Testis (tissue), 3 donors: ENCODE results near the gene ATP1A4. TPM values are rescaled to one million over a fixed set of nuclear protein-coding genes. Genes with fewer than 3 reads are reported as not detected.

ENCODE experiments used
- DNase-seq: peaks from one replicate; pipeline ENCODE4 v3.0.0-alpha.2; 2019
- H3K27ac ChIP-seq, 2 donors: fragments of 200-600 bp; sonication (generic); one replicate each; pipeline ENCODE4 v1.5.1; 2019
- H3K27me3 ChIP-seq: fragments of 200-600 bp; sonication (generic); one replicate; pipeline ENCODE4 v1.5.1; 2019
- H3K36me3 ChIP-seq: fragments of 200-600 bp; sonication (generic); one replicate; pipeline ENCODE4 v1.5.1; 2017; ENCODE audit warnings: low read depth; ENCODE audit errors: missing control alignments
- H3K4me1 ChIP-seq: fragments of 200-600 bp; sonication (generic); one replicate; pipeline ENCODE4 v1.5.1; 2019
- H3K4me3 ChIP-seq, 2 donors: fragments of 200-600 bp; sonication (generic); one replicate each; pipeline ENCODE4 v1.5.1; 2017 to 2019
- H3K9me3 ChIP-seq: fragments of 200-600 bp; sonication (generic); one replicate; pipeline ENCODE4 v1.5.1; 2017
- CTCF ChIP-seq, 3 experiments: fragments of 450-650 bp in 2 of 3; fragments of 200-600 bp in 1 of 3; sonication (generic) in 1 of 3; IDR thresholded peaks; one replicate each; pipeline ENCODE4 v1.5.1; 2016 to 2019; ENCODE audit warnings: antibody characterized with exemption in 3 of 3, mild to moderate bottlenecking in 2 of 3, moderate library complexity in 1 of 3
- POLR2A ChIP-seq: fragments of 450-650 bp; IDR thresholded peaks from one replicate; pipeline ENCODE4 v1.6.1; 2017; ENCODE audit warnings: antibody characterized with exemption, mild to moderate bottlenecking, moderate library complexity
- WGBS, 2 donors: methylation state at CpG; one replicate each; pipeline ENCODE4 v1.1.5; 2018; 5-methylcytosine and 5-hydroxymethylcytosine counted together
- intact Hi-C: fragments of 100-400 bp; cut with DNase I; formaldehyde crosslinking; loops from one replicate; pipeline ENCODE4 v1.15.1; 2023; ENCODE audit warnings: low total_unique reads
- polyA plus RNA-seq: library from polyadenylated mRNA; stranded (reverse); fragments of 350-450 nt; fragmentation: Illumina TruSeq; extraction: RNeasy Lipid Tissue Mini Kit (QIAGEN cat#74804); gene quantifications from one replicate; pipeline ENCODE4 v1.2.3, GENCODE V29; 2014; ENCODE audit warnings: low read depth, low replicate concordance; ENCODE audit not compliant: insufficient read depth
- total RNA-seq, 2 donors: library from RNA; depleted of rRNA; stranded (reverse); fragments of >200 nt; gene quantifications; one replicate each; pipeline ENCODE4 v1.2.3, GENCODE V29; 2016

ATP1A4 gene
- total and polyA plus RNA-seq, 3 donors from 2014 or later, result 13.3 to 38.6 (median 23.0) TPM

GRCh38 chr1:160166166-160166868 lies 14.9 kb downstream of the ATP1A4 start:
- intact Hi-C loops, result no loop called here
- TF ChIP-seq POLR2A (no peak), CTCF (IDR thresholded peaks at IDR 0.05) (no peak)
- DNase-seq, result no peak
- Histone ChIP-seq H3K27ac (no peak overlapping the region), H3K4me1 (no peaks in the 10 kb centered on the region), H3K4me3 (no peak overlapping the region), H3K27me3 (no peaks in the 10 kb centered on the region), H3K36me3 (no peaks in the 10 kb centered on the region), H3K9me3 (no peaks in the 10 kb centered on the region)
- 84 to 87% methylated on average over 12 of the region's 12 CpGs for WGBS, 2 donors

GRCh38 chr1:160167056-160167455 lies 15.7 kb downstream of the ATP1A4 start:
- Histone ChIP-seq H3K4me3 (no peak overlapping the region), H3K36me3 (no peaks in the 10 kb centered on the region), H3K4me1 (no peaks in the 10 kb centered on the region), H3K27me3 (no peaks in the 10 kb centered on the region), H3K27ac (no peak overlapping the region), H3K9me3 (no peaks in the 10 kb centered on the region)
- 92 to 94% methylated on average over 4 of the region's 4 CpGs for WGBS, 2 donors
- no peak for DNase-seq
- TF ChIP-seq CTCF (IDR thresholded peaks at IDR 0.05), result no peak
- TF ChIP-seq POLR2A, result no peak
- intact Hi-C loops, result no loop called here

GRCh38 chr1:160167580-160167979 lies 16.2 kb downstream of the ATP1A4 start:
- no peaks in the 10 kb centered on the region for H3K9me3 ChIP-seq
- H3K27ac ChIP-seq, result no peak overlapping the region
- no peaks in the 10 kb centered on the region for H3K36me3 ChIP-seq
- H3K4me1 ChIP-seq, result no peaks in the 10 kb centered on the region
- 91 to 94% methylated on average over 6 of the region's 6 CpGs for WGBS, 2 donors
- H3K4me3 ChIP-seq, result no peak overlapping the region
- TF ChIP-seq POLR2A (no peak), CTCF (IDR thresholded peaks at IDR 0.05) (no peak)
- H3K27me3 ChIP-seq, result no peaks in the 10 kb centered on the region
- intact Hi-C loops, result no loop called here
- DNase-seq, result no peak

GRCh38 chr1:160168016-160168415 lies 16.6 kb downstream of the ATP1A4 start:
- WGBS, 2 donors, result 62 to 67% methylated on average over 5 of the region's 5 CpGs
- no peak overlapping the region for H3K4me3 ChIP-seq
- no peaks in the 10 kb centered on the region for H3K27me3 ChIP-seq
- intact Hi-C loops, result no loop called here
- TF ChIP-seq POLR2A, result no peak
- no peak for TF ChIP-seq CTCF (IDR thresholded peaks at IDR 0.05)
- no peaks in the 10 kb centered on the region for H3K36me3 ChIP-seq
- H3K4me1 ChIP-seq, result no peaks in the 10 kb centered on the region
- no peaks in the 10 kb centered on the region for H3K9me3 ChIP-seq
- H3K27ac ChIP-seq, result no peak overlapping the region
- no peak for DNase-seq
